Left ventricle myocardium inferior (tissue), 1 donor: ENCODE measurements around the gene C14orf132. TPM values are rescaled to one million over a fixed set of nuclear protein-coding genes. Genes with fewer than 3 reads are reported as not detected.

ENCODE experiments used
- DNase-seq: peaks from one replicate; pipeline ENCODE4 v3.0.0-alpha.2; 2020
- H3K27ac ChIP-seq: fragments of 200-600 bp; replicated peaks from 2 replicates; pipeline ENCODE4 v1.8.0; 2021
- H3K27me3 ChIP-seq: fragments of 200-600 bp; 2 replicates; pipeline ENCODE4 v1.8.0; 2021; ENCODE audit warnings: low read depth
- H3K36me3 ChIP-seq: fragments of 200-600 bp; 2 replicates; pipeline ENCODE4 v1.8.0; 2021
- H3K4me1 ChIP-seq: fragments of 200-600 bp; 2 replicates; pipeline ENCODE4 v1.8.0; 2021
- H3K4me3 ChIP-seq: fragments of 200-600 bp; 2 replicates; pipeline ENCODE4 v1.8.0; 2021; ENCODE audit warnings: mild to moderate bottlenecking, moderate library complexity
- H3K9me3 ChIP-seq: fragments of 200-600 bp; replicated peaks from 2 replicates; pipeline ENCODE4 v1.8.0; 2021
- CTCF ChIP-seq: fragments of 200-600 bp; IDR thresholded peaks from 2 replicates; pipeline ENCODE4 v1.8.0; 2021; ENCODE audit warnings: antibody characterized with exemption, mild to moderate bottlenecking, borderline replicate concordance
- intact Hi-C: fragments of 100-400 bp; cut with micrococcal nuclease; formaldehyde crosslinking; loops from one replicate; pipeline ENCODE4 v1.11.0; 2022
- total RNA-seq: library from RNA; stranded (reverse); fragmentation: NEBNext Ultra II Directional; extraction: Animal tissue kit (Norgen Biotek cat#: 25700); gene quantifications from one replicate; pipeline ENCODE4 v1.2.1, GENCODE V29; 2021
- donor health status: DM: no; HTN: yes; CAD: no; lungs with severe emphysema.

C14orf132 gene
- total RNA-seq, 1 donor from 2014 or later = 4.8 TPM

- TF ChIP-seq CTCF = no peak
- Histone ChIP-seq H3K9me3 (no peaks in the 10 kb centered on the region), H3K4me3 (no peak overlapping the region), H3K36me3 (no peaks in the 10 kb centered on the region), H3K4me1 (no peaks in the 10 kb centered on the region), H3K27ac (no peak overlapping the region), H3K27me3 (peaks cover 68% of the 10 kb centered on the region)
- intact Hi-C loops = loop anchor here (5.0 to 10.0 kb wide), 2 partner anchors 174 to 322 kb away; no protein-coding TSS in a partner anchor
- no peak for DNase-seq
Measured at GRCh38 chr14:96103075-96103474, 63.9 kb downstream of the C14orf132 start.

GRCh38 chr14:96103560-96104460, 64.6 kb downstream of the C14orf132 start:
- no peak for DNase-seq
- intact Hi-C loops = loop anchor here (5.0 to 10.0 kb wide), 2 partner anchors 173 to 321 kb away; no protein-coding TSS in a partner anchor
- Histone ChIP-seq H3K4me3 (no peak overlapping the region), H3K4me1 (no peaks in the 10 kb centered on the region), H3K9me3 (no peaks in the 10 kb centered on the region), H3K27me3 (peaks cover 68% of the 10 kb centered on the region), H3K36me3 (no peaks in the 10 kb centered on the region), H3K27ac (peak overlapping the region; percentile 46)
- no peak for TF ChIP-seq CTCF

- DNase-seq = peak; percentile 56
- no peaks in the 10 kb centered on the region for H3K4me1 ChIP-seq
- peaks cover 68% of the 10 kb centered on the region for H3K27me3 ChIP-seq
- no peak for TF ChIP-seq CTCF
- no peaks in the 10 kb centered on the region for H3K9me3 ChIP-seq
- no peaks in the 10 kb centered on the region for H3K36me3 ChIP-seq
- intact Hi-C loops = loop anchor here (5.0 to 10.0 kb wide), 2 partner anchors 173 to 320 kb away; no protein-coding TSS in a partner anchor
- H3K4me3 ChIP-seq = no peak overlapping the region
- peak overlapping the region; percentile 46 for H3K27ac ChIP-seq
Measured at GRCh38 chr14:96104469-96105057, 65.4 kb downstream of the C14orf132 start.

- no peak overlapping the region for H3K4me3 ChIP-seq
- H3K9me3 ChIP-seq = no peaks in the 10 kb centered on the region
- intact Hi-C loops = loop anchor here (10.0 kb wide), 1 partner anchor 319 kb away; no protein-coding TSS in a partner anchor
- peaks cover 64% of the 10 kb centered on the region for H3K27me3 ChIP-seq
- H3K4me1 ChIP-seq = no peaks in the 10 kb centered on the region
- no peak for DNase-seq
- H3K27ac ChIP-seq = peak overlapping the region; percentile 23
- TF ChIP-seq CTCF = no peak
- H3K36me3 ChIP-seq = no peaks in the 10 kb centered on the region
Measured at GRCh38 chr14:96105089-96105925, 66.1 kb downstream of the C14orf132 start.

- Histone ChIP-seq H3K4me3 (no peak overlapping the region), H3K36me3 (no peaks in the 10 kb centered on the region), H3K4me1 (no peaks in the 10 kb centered on the region), H3K27ac (no peak overlapping the region), H3K27me3 (peaks cover 63% of the 10 kb centered on the region), H3K9me3 (no peaks in the 10 kb centered on the region)
- TF ChIP-seq CTCF = no peak
- intact Hi-C loops = loop anchor here (10.0 kb wide), 1 partner anchor 319 kb away; no protein-coding TSS in a partner anchor
- DNase-seq = no peak
Measured at GRCh38 chr14:96105926-96106441, 66.8 kb downstream of the C14orf132 start.
